Kidney epithelial cell (primary cell): ENCODE data around the gene HSPG2. TPM values are rescaled to one million over a fixed set of nuclear protein-coding genes. Genes with fewer than 3 reads are reported as not detected.

Experiments
- DNase-seq: peaks from one replicate; pipeline ENCODE4 v3.0.0-alpha.2; 2010; ENCODE audit warnings: low read depth
- H3K27me3 ChIP-seq: 2 replicates; pipeline ENCODE4 v1.6.0; 2011; ENCODE audit warnings: low read length; ENCODE audit not compliant: control insufficient read depth, insufficient read depth
- H3K36me3 ChIP-seq: 2 replicates; pipeline ENCODE4 v1.5.1; 2011; ENCODE audit warnings: low read length; ENCODE audit not compliant: control insufficient read depth, insufficient read depth
- H3K4me3 ChIP-seq: 2 replicates; pipeline ENCODE4 v1.5.1; 2011; ENCODE audit warnings: low read depth, mild to moderate bottlenecking, control low read depth, low read length
- total RNA-seq: library from RNA; depleted of rRNA; stranded (reverse); fragments of >200 nt; gene quantifications from 2 replicates; pipeline ENCODE4 v1.2.3, GENCODE V29; 2015
- TF ChIP-seq, protein P1 (sequence below): IDR thresholded peaks from 2 replicates; pipeline ENCODE4 v1.5.1; 2011; ENCODE audit warnings: mild to moderate bottlenecking, moderate library complexity, low read length, control low read depth, inconsistent platforms; ENCODE audit not compliant: insufficient read depth, poor library complexity, severe bottlenecking

Gene HSPG2
- total RNA-seq, 1 donor from 2014 or later, result 122 TPM

DNA sequence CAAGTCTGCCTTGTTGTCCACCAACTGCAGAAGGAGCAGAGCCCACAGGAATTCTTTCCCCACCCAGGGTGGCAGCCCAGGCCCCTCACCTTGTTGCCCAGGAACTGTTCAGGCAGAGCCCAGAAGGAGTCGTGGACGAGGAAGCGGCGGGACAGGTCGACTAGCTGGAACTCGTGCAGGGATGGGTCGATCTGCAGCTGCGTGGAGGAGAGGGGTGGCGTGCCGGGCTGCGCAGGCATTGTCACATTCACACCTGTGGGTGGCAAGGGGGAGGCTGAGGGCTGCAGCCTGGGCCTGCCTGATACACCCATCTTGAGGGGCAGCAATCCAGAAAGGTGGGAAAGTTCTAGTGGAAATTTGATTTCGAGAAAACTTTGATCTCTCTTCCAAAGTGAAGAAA lies 55.9 kb downstream of the HSPG2 start:
- Histone ChIP-seq H3K36me3 (peaks cover 6% of the 10 kb centered on the region), H3K4me3 (no peak overlapping the region), H3K27me3 (no peaks in the 10 kb centered on the region)
- no peak for DNase-seq
- TF ChIP-seq, protein P1, sequence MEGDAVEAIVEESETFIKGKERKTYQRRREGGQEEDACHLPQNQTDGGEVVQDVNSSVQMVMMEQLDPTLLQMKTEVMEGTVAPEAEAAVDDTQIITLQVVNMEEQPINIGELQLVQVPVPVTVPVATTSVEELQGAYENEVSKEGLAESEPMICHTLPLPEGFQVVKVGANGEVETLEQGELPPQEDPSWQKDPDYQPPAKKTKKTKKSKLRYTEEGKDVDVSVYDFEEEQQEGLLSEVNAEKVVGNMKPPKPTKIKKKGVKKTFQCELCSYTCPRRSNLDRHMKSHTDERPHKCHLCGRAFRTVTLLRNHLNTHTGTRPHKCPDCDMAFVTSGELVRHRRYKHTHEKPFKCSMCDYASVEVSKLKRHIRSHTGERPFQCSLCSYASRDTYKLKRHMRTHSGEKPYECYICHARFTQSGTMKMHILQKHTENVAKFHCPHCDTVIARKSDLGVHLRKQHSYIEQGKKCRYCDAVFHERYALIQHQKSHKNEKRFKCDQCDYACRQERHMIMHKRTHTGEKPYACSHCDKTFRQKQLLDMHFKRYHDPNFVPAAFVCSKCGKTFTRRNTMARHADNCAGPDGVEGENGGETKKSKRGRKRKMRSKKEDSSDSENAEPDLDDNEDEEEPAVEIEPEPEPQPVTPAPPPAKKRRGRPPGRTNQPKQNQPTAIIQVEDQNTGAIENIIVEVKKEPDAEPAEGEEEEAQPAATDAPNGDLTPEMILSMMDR, result no peak

DNA sequence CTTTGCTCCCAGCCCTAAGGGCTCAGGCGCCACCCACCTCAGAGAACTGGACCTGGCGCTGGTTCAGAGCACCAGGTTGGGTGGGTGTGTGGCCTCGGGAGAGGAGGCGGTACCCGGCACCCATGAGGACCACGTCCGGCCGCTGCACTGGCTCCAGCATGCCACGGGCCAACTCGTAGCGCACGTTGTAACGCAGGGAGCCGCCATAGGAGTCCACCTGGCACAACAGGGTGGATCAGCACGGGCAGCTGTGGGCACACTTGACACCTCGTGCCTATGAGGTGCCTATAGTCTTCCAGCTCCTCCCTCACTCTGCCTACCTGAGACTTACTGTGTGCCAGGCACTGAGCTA lies 56.5 kb downstream of the HSPG2 start:
- H3K36me3 ChIP-seq, result peaks cover 8% of the 10 kb centered on the region
- DNase-seq, result no peak
- H3K27me3 ChIP-seq, result no peaks in the 10 kb centered on the region
- no peak overlapping the region for H3K4me3 ChIP-seq
- TF ChIP-seq, protein P1, result no peak

DNA sequence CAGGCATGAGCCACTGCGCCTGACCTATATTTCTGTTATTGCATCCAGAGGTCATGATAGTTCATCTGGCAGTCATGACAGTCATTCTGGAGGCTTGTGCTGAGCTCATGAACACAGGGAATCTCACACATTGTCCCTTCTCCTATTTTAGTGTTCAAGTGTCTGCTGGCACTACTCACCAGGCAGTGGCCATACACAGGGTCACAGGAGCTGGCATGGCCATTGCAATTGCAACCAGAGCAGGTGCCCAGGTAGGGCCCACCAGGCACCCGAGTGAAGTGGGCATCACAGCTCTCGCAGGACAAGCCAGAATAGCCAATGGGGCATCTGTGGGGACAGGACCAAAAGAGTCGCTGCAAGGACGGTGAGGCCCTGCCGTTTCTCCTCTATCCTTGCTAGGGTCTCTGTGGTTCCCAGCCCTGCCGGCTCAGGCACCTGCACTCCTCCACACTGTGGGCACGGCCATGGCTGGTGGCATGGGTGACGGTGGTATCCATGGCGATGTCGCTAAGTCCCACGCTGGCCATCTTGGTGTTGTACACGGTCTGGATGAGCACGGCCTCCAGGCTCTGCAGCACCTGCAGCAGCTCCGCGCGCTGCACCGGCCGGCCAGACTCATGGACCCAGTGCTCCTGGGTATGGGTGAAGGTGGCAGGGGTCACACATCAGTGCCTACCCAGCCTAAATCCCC lies 57.0 kb downstream of the HSPG2 start:
- no peak for DNase-seq
- H3K36me3 ChIP-seq, result peaks cover 7% of the 10 kb centered on the region
- TF ChIP-seq, protein P1, result no peak
- H3K4me3 ChIP-seq, result no peak overlapping the region
- H3K27me3 ChIP-seq, result no peaks in the 10 kb centered on the region

DNA sequence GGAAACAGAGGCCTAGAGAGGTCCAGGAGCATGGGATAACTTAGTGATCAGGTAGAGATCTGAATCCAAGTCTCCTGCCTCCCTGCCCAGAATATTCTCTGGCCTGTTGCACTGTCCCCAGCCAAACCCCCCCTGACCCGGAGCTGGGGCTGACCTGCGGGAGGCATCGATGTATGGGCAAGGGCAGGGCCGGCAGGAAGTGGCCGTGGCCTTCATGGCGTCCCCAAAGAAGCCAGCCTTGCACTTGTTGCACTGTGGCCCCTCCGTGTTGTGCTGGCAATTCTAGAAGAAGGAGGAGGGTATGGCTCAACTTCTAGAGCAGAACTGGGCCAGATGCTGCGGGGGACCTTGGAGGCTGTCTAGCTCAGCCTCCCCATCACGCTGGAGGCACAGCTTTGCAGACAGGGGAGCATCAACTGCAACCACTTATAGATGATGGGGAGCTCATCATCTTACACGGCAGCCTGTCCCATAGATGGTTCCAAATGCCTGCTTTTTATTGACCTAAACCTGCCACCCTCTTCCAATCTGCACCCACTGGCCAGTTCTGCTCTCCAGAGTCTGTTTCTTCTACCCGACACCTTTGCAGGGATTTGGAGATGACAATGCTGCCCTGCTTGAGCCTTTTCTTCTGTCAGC lies 58.2 kb downstream of the HSPG2 start:
- TF ChIP-seq, protein P1, result no peak
- Histone ChIP-seq H3K4me3 (no peak overlapping the region), H3K36me3 (peaks cover 7% of the 10 kb centered on the region), H3K27me3 (no peaks in the 10 kb centered on the region)
- DNase-seq, result no peak

DNA sequence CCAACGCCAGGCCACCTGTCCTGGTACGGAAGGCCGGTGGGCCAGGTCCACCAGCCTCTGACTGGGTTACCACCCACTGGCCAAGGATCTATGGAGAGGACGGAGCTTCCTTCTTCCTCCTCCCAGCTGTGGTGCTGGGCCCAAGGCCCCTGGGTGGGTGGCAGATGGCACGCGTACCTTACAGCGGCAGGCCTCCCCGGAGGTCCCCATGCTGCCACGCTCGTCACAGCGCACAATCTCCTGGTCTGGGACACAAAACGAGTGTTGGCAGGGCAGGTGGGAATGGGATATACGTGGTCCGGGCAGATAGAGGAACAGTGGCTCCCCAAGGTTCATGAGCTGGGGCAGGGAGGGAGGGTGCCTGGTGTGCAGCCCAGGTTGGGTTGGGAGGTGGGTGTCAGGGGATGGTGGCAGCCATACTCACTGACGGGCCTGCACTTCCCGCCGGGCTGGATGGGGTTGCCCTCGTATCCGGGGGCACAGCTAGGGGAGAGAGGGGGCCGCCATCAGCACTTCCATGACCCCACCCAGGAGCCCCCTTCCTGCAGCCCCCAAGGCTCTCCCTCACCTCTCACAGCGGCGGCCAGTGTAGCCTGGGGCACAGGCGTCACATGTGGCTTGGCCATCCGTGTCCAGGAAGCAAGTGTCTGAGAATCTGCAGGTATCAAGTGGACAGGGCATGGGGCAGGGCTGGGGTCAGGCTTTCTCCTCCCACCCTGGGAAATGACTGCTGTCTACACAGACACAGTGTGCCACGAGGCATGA lies 58.9 kb downstream of the HSPG2 start:
- Histone ChIP-seq H3K27me3 (no peaks in the 10 kb centered on the region), H3K36me3 (peaks cover 7% of the 10 kb centered on the region), H3K4me3 (no peak overlapping the region)
- TF ChIP-seq, protein P1, result no peak
- DNase-seq, result no peak
